IPS-18c (cell line): Measurements from ENCODE around the gene ARHGAP27.
"Not testable (repeated sequence)": the region's sequence is repeated elsewhere in the genome, so short reads cannot be mapped to it uniquely, and the experiment has no call there.

Source experiments
- H3K4me3 ChIP-seq: 2 replicates; pipeline ENCODE4 v1.7.0; 2013; ENCODE audit warnings: low read depth, mild to moderate bottlenecking, low read length, moderate library complexity; ENCODE audit not compliant: insufficient read depth
- H3K9me3 ChIP-seq: one replicate; pipeline ENCODE4 v1.6.1; 2013; ENCODE audit warnings: mild to moderate bottlenecking, low read length, moderate library complexity; ENCODE audit not compliant: control insufficient read depth, insufficient read depth

ARHGAP27 gene

GRCh38 chr17:45449260-45449659 lies 16.6 kb upstream of the ARHGAP27 start:
- H3K4me3 ChIP-seq, H3K9me3 ChIP-seq: not testable (repeated sequence)

- H3K9me3 ChIP-seq, H3K4me3 ChIP-seq: not testable (repeated sequence)
Measured at GRCh38 chr17:45448483-45448882, 15.8 kb upstream of the ARHGAP27 start.

- H3K4me3 ChIP-seq, H3K9me3 ChIP-seq: not testable (repeated sequence)
Measured at GRCh38 chr17:45448066-45448465, 15.4 kb upstream of the ARHGAP27 start.

- not testable (repeated sequence) for H3K4me3 ChIP-seq, H3K9me3 ChIP-seq
Measured at GRCh38 chr17:45447650-45448049, 15.0 kb upstream of the ARHGAP27 start.

GRCh38 chr17:45446872-45447625 lies 14.4 kb upstream of the ARHGAP27 start:
- not testable (repeated sequence) for H3K9me3 ChIP-seq, H3K4me3 ChIP-seq

- H3K4me3 ChIP-seq, H3K9me3 ChIP-seq: not testable (repeated sequence)
Measured at GRCh38 chr17:45445901-45446743, 13.5 kb upstream of the ARHGAP27 start.

GRCh38 chr17:45444856-45445820 lies 12.5 kb upstream of the ARHGAP27 start:
- H3K9me3 ChIP-seq, H3K4me3 ChIP-seq: not testable (repeated sequence)

- not testable (repeated sequence) for H3K4me3 ChIP-seq, H3K9me3 ChIP-seq
Measured at GRCh38 chr17:45444301-45444700, 11.6 kb upstream of the ARHGAP27 start.

- not testable (repeated sequence) for H3K9me3 ChIP-seq, H3K4me3 ChIP-seq
Measured at GRCh38 chr17:45443371-45444260, 10.9 kb upstream of the ARHGAP27 start.

GRCh38 chr17:45441526-45442310 lies 9.0 kb upstream of the ARHGAP27 start:
- H3K9me3 ChIP-seq: no peaks in the 10 kb centered on the region
- no peak overlapping the region for H3K4me3 ChIP-seq

- not testable (repeated sequence) for H3K4me3 ChIP-seq
Measured at GRCh38 chr17:45440839-45441515, 8.3 kb upstream of the ARHGAP27 start.

GRCh38 chr17:45440161-45440778 lies 7.6 kb upstream of the ARHGAP27 start:
- no peaks in the 10 kb centered on the region for H3K9me3 ChIP-seq
- H3K4me3 ChIP-seq: no peak overlapping the region

More at GRCh38 chr17:45440839-45441515, 8.3 kb upstream of the ARHGAP27 start:
- H3K9me3 ChIP-seq: not testable (repeated sequence)

- Histone ChIP-seq H3K9me3 (no peaks in the 10 kb centered on the region), H3K4me3 (no peak overlapping the region)
Measured at GRCh38 chr17:45438931-45439610, 6.4 kb upstream of the ARHGAP27 start.

- Histone ChIP-seq H3K9me3 (no peaks in the 10 kb centered on the region), H3K4me3 (no peak overlapping the region)
Measured at GRCh38 chr17:45437465-45438283, 5.0 kb upstream of the ARHGAP27 start.
